HepG2 (cell line): Measurements from ENCODE around the gene SASS6. TPM values are rescaled to one million over a fixed set of nuclear protein-coding genes. Genes with fewer than 3 reads are reported as not detected.

ENCODE experiments used
- ATAC-seq: fragments of 200-7000 bp; cut with Tn5 transposase; 3 replicates; pipeline ENCODE4 v1.9.1; 2020; ENCODE audit warnings: mild to moderate bottlenecking, moderate library complexity
- BruUV-seq: library from RNA; stranded (reverse); fragments of 400-500 nt; replicated peaks from 2 replicates; lab custom pipeline; 2021; lab: Mats Ljungman, UMichigan
- CTCF ChIA-PET: fragments of 300-600 bp; formaldehyde crosslinking; extraction: SDS; loops from one replicate; lab custom pipeline; 2021; ENCODE audit warnings: low total read pairs, inconsistent platforms, low intra/inter-chr PET ratio; lab: Yijun Ruan, JAX
- POLR2A ChIA-PET: fragments of 350-600 bp; sonication (Branson Sonifier 250); formaldehyde crosslinking; loops from one replicate; lab custom pipeline; 2020; ENCODE audit warnings: antibody characterized with exemption, inconsistent platforms; lab: Yijun Ruan, JAX
- DNase-seq: peaks from one replicate; pipeline ENCODE4 v3.0.0-alpha.2; 2015; ENCODE audit warnings: low spot score
- FAIRE-seq: peaks from 3 replicates; lab custom pipeline; 2011; peaks lifted over from hg19 to GRCh38; lab: Jason Lieb, UNC
- H2AFZ ChIP-seq: one replicate; pipeline ENCODE4 v1.6.1; 2011; ENCODE audit warnings: low read length, inconsistent platforms
- H3K27ac ChIP-seq: fragments of 300-600 bp; 3 replicates; pipeline ENCODE4 v1.8.0; 2011; ENCODE audit warnings: mixed run types, mild to moderate bottlenecking, mixed read lengths, low read length, inconsistent platforms; ENCODE audit not compliant: insufficient read depth; ENCODE audit errors: extremely low read length
- H3K27me3 ChIP-seq, 2 experiments: fragments of 200-600 bp in 1 of 2; 2 replicates in 1 of 2; 3 replicates in 1 of 2; pipeline versions ENCODE4 v1.6.0 to v1.8.0; 2011; ENCODE audit warnings: low read length in 2 of 2, mild to moderate bottlenecking in 2 of 2, moderate library complexity in 2 of 2, inconsistent platforms in 1 of 2; ENCODE audit not compliant: insufficient read depth in 2 of 2, control insufficient read depth in 1 of 2
- H3K36me3 ChIP-seq, 2 experiments: fragments of 200-600 bp in 1 of 2; replicated peaks in 1 of 2; 2 replicates in 1 of 2; 3 replicates in 1 of 2; pipeline versions ENCODE4 v1.5.1 to v1.8.0; 2011; ENCODE audit warnings: low read length in 2 of 2, inconsistent platforms in 1 of 2; ENCODE audit not compliant: insufficient read depth in 2 of 2, control insufficient read depth in 1 of 2
- H3K4me1 ChIP-seq: 2 replicates; pipeline ENCODE4 v1.5.1; 2012; ENCODE audit warnings: low read length, inconsistent platforms; ENCODE audit not compliant: insufficient read depth
- H3K4me2 ChIP-seq: 2 replicates; pipeline ENCODE4 v1.6.0; 2011; ENCODE audit warnings: low read depth, low read length, inconsistent platforms
- H3K4me3 ChIP-seq, 3 experiments: fragments of 200-600 bp in 1 of 3; sonication (generic), shearing (Covaris generic) in 1 of 3; replicated peaks in 1 of 3; 2 replicates each; pipeline ENCODE4 v1.5.1; 2011 to 2016; ENCODE audit warnings: low read length in 3 of 3, inconsistent platforms in 2 of 3, low read depth in 2 of 3, mild to moderate bottlenecking in 2 of 3, control low read depth in 1 of 3, mixed read lengths in 1 of 3; ENCODE audit not compliant: insufficient read depth in 1 of 3
- H3K79me2 ChIP-seq: one replicate; pipeline ENCODE4 v1.6.1; 2011; ENCODE audit warnings: low read length, inconsistent platforms; ENCODE audit not compliant: insufficient read depth
- H3K9ac ChIP-seq: 2 replicates; pipeline ENCODE4 v1.6.0; 2011; ENCODE audit warnings: mild to moderate bottlenecking, low read depth, low read length, inconsistent platforms; ENCODE audit not compliant: insufficient read depth
- H3K9me3 ChIP-seq: 2 replicates; pipeline ENCODE4 v1.5.1; 2012; ENCODE audit warnings: mild to moderate bottlenecking, low read length
- H4K20me1 ChIP-seq: 2 replicates; pipeline ENCODE4 v1.6.0; 2011; ENCODE audit warnings: inconsistent platforms, mild to moderate bottlenecking, low read length, moderate library complexity; ENCODE audit not compliant: insufficient read depth
- AKNA ChIP-seq: sonication (generic); formaldehyde crosslinking; IDR thresholded peaks from 2 replicates; pipeline ENCODE4 v1.4.0; 2020; ENCODE audit warnings: missing genetic modification reagents, borderline replicate concordance
- FLYWCH1 ChIP-seq: sonication (generic); formaldehyde crosslinking; IDR thresholded peaks from 2 replicates; pipeline ENCODE4 v1.8.1; 2023; ENCODE audit warnings: mild to moderate bottlenecking, missing genetic modification reagents
- FOXK1 ChIP-seq: sonication (generic); formaldehyde crosslinking; IDR thresholded peaks from 2 replicates; pipeline ENCODE4 v1.4.0; 2020; ENCODE audit warnings: low read depth, missing genetic modification reagents, borderline replicate concordance
- MAFG ChIP-seq: sonication (generic); formaldehyde crosslinking; IDR thresholded peaks from 2 replicates; pipeline ENCODE4 v1.5.1; 2020; ENCODE audit warnings: mild to moderate bottlenecking, missing genetic modification reagents
- NPAS2 ChIP-seq: sonication (generic); formaldehyde crosslinking; IDR thresholded peaks from 2 replicates; pipeline ENCODE4 v1.8.0; 2022; ENCODE audit warnings: mild to moderate bottlenecking, missing genetic modification reagents, borderline replicate concordance
- PHB2 ChIP-seq: fragments of 450-650 bp; IDR thresholded peaks from 2 replicates; pipeline ENCODE4 v1.6.1; 2018; ENCODE audit not compliant: partially characterized antibody
- POGZ ChIP-seq: sonication (generic); formaldehyde crosslinking; IDR thresholded peaks from 2 replicates; pipeline ENCODE4 v1.4.0; 2020; ENCODE audit warnings: mild to moderate bottlenecking, missing genetic modification reagents
- USF2 ChIP-seq, 2 experiments: sonication (generic) in 1 of 2; formaldehyde crosslinking in 1 of 2; IDR thresholded peaks; 2 replicates each; pipeline versions ENCODE4 v1.5.1 to v1.6.1; 2011 to 2020; ENCODE audit warnings: borderline replicate concordance in 1 of 2, low read depth in 1 of 2, low read length in 1 of 2, mild to moderate bottlenecking in 1 of 2, missing genetic modification reagents in 1 of 2, moderate library complexity in 1 of 2
- ZFYVE20 ChIP-seq: sonication (generic); formaldehyde crosslinking; IDR thresholded peaks from 2 replicates; pipeline ENCODE4 v1.8.0; 2023; ENCODE audit warnings: low read depth, mild to moderate bottlenecking, moderate library complexity, missing genetic modification reagents, borderline replicate concordance
- ZMAT3 ChIP-seq: sonication (generic); formaldehyde crosslinking; conservative IDR thresholded peaks from 2 replicates; pipeline ENCODE4 v1.7.0; 2021; ENCODE audit warnings: missing genetic modification reagents
- ZNF337 ChIP-seq: sonication (generic); formaldehyde crosslinking; IDR thresholded peaks from 2 replicates; pipeline ENCODE4 v1.5.1; 2020; ENCODE audit warnings: missing genetic modification reagents, low read depth, mild to moderate bottlenecking, borderline replicate concordance
- ZNF503 ChIP-seq: sonication (generic); formaldehyde crosslinking; IDR thresholded peaks from 2 replicates; pipeline ENCODE4 v1.4.0; 2020; ENCODE audit warnings: missing genetic modification reagents
- WGBS: methylation state at CpG from one replicate; pipeline ENCODE4 v1.1.6; 2017; ENCODE audit warnings: low lambda C conversion rate; 5-methylcytosine and 5-hydroxymethylcytosine counted together
- in situ Hi-C: cut with HindIII; loops from 2 replicates; pipeline ENCODE4 v1.10.0; 2017; ENCODE audit warnings: low pct_unique_long_range_greater_than_20kb; ENCODE audit not compliant: extremely low pct_ligation_motif_present
- intact Hi-C: fragments of 100-400 bp; cut with micrococcal nuclease; formaldehyde crosslinking; loops from one replicate; pipeline ENCODE4 v1.10.0; 2022; ENCODE audit not compliant: unreplicated experiment
- polyA plus RNA-seq, 8 experiments: library from polyadenylated mRNA; depleted of rRNA in 3 of 8; stranded (reverse) in 7 of 8; unstranded in 1 of 8; fragments of >200 nt; fragmentation: Illumina TruSeq in 4 of 8; extraction: Trizol in 4 of 8; gene quantifications; 2 replicates each; pipeline versions ENCODE4 v1.2.1 to v1.2.3, GENCODE V29; 2011 to 2016; ENCODE audit warnings: low read depth in 4 of 8, missing spikeins in 1 of 8, mixed read lengths in 1 of 8; ENCODE audit not compliant: insufficient read depth in 1 of 8
- total RNA-seq, 5 experiments: library from RNA; depleted of rRNA; stranded (reverse); fragments of >200 nt; fragmentation: Illumina TruSeq; extraction: Trizol; gene quantifications; 2 replicates each; pipeline ENCODE4 v1.2.3, GENCODE V29; 2016; ENCODE audit warnings: low read depth in 1 of 5

Gene SASS6
- total and polyA plus RNA-seq, 2 of the 13 experiments (the other 11 are each of a cell fraction or from before 2014, with no cell fraction given): 2.3 to 10.7 TPM

- TF ChIP-seq ZNF337 (CRISPR knock-in tag) (no peak), MAFG (CRISPR knock-in tag) (no peak)
These were observed 12.4 kb upstream of the SASS6 start (continued) for GRCh38 chr1:100145116-100145515.

- Histone ChIP-seq H3K4me3 (no peak overlapping the region), H3K27me3 (no peaks in the 10 kb centered on the region), H3K4me2 (no peak overlapping the region), H4K20me1 (no peaks in the 10 kb centered on the region), H2AFZ (no peak overlapping the region), H3K79me2 (no peaks in the 10 kb centered on the region), H3K9me3 (no peaks in the 10 kb centered on the region), H3K9ac (no peak overlapping the region), H3K36me3 (peaks cover 15 to 68% of the 10 kb centered on the region in 2 experiments), H3K4me1 (no peaks in the 10 kb centered on the region), H3K27ac (no peak overlapping the region)
- intact Hi-C loops: no loop called here
- ATAC-seq (no peak), DNase-seq (no peak), FAIRE-seq (no peak)
- ChIA-PET CTCF (no interaction called here), POLR2A (interaction anchor here (2.2 kb wide), 1 partner anchor 9 kb away, joined by 5 read pairs; the partner anchor contains the start of genes SASS6 and TRMT13)
- WGBS: 95% methylated on average over 3 of the region's 3 CpGs
- in situ Hi-C loops: no loop called here
- BruUV-seq: no TSS peak
- TF ChIP-seq FLYWCH1 (CRISPR knock-in tag): no peak
- no peak for TF ChIP-seq USF2 (IDR thresholded peaks at IDR 0.05; ENCODE audit: low read depth, low read length)
- TF ChIP-seq USF2 (CRISPR knock-in tag; IDR thresholded peaks at IDR 0.05; ENCODE audit: borderline replicate concordance): no peak
- TF ChIP-seq POGZ: no peak
- TF ChIP-seq FOXK1 (CRISPR knock-in tag): no peak
- TF ChIP-seq NPAS2 (CRISPR knock-in tag): no peak
- TF ChIP-seq AKNA (CRISPR knock-in tag): no peak
- TF ChIP-seq ZNF503 (CRISPR knock-in tag): no peak
- TF ChIP-seq PHB2: no peak
- TF ChIP-seq ZFYVE20: no peak
- TF ChIP-seq ZMAT3 (CRISPR knock-in tag): no peak
These were observed 9.6 kb upstream of the SASS6 start for GRCh38 chr1:100142343-100142742.
